HG03066 (cell line): ENCODE data around the gene MTRF1.
"Not testable (repeated sequence)": the region's sequence is repeated elsewhere in the genome, so short reads cannot be mapped to it uniquely, and the experiment has no call there.

ENCODE experiments used
- ATAC-seq: cut with Tn5 transposase; IDR thresholded peaks from one replicate; pipeline ENCODE4 v1.9.1; 2021; ENCODE audit warnings: low read depth; ENCODE audit not compliant: unreplicated experiment

Gene MTRF1

GRCh38 chr13:41179593-41180250, 83.7 kb downstream of the MTRF1 start:
- ATAC-seq = no peak

GRCh38 chr13:41178040-41178439, 85.3 kb downstream of the MTRF1 start:
- ATAC-seq = no peak

- no peak for ATAC-seq
These were observed 85.8 kb downstream of the MTRF1 start for GRCh38 chr13:41177616-41178015.

GRCh38 chr13:41175576-41175975, 87.8 kb downstream of the MTRF1 start:
- ATAC-seq = not testable (repeated sequence)
